HEK293 (cell line): ENCODE results near the gene CACNA1G.

ENCODE experiments used
- OSR2 ChIP-seq: fragments of 450-650 bp; formaldehyde crosslinking; IDR thresholded peaks from 2 replicates; pipeline ENCODE4 v1.5.1; 2016; ENCODE audit warnings: missing biosample characterization, missing genetic modification characterization
- YY2 ChIP-seq: fragments of 450-650 bp; formaldehyde crosslinking; IDR thresholded peaks from 2 replicates; pipeline ENCODE4 v1.5.1; 2016; ENCODE audit warnings: missing biosample characterization, missing genetic modification characterization
- ZFP41 ChIP-seq: fragments of 450-650 bp; formaldehyde crosslinking; IDR thresholded peaks from 2 replicates; pipeline ENCODE4 v1.5.1; 2016; ENCODE audit warnings: missing biosample characterization, missing genetic modification characterization, borderline replicate concordance
- ZNF221 ChIP-seq: fragments of 450-650 bp; formaldehyde crosslinking; IDR thresholded peaks from 2 replicates; pipeline ENCODE4 v1.5.1; 2017; ENCODE audit warnings: missing biosample characterization, missing genetic modification characterization, borderline replicate concordance
- ZNF239 ChIP-seq: fragments of 450-650 bp; formaldehyde crosslinking; IDR thresholded peaks from 2 replicates; pipeline ENCODE4 v1.5.1; 2016; ENCODE audit warnings: missing biosample characterization, missing genetic modification characterization
- ZNF416 ChIP-seq: fragments of 450-650 bp; formaldehyde crosslinking; IDR thresholded peaks from 2 replicates; pipeline ENCODE4 v1.5.1; 2016; ENCODE audit warnings: missing biosample characterization, missing genetic modification characterization
- ZNF521 ChIP-seq: fragments of 450-650 bp; formaldehyde crosslinking; IDR thresholded peaks from 2 replicates; pipeline ENCODE4 v1.5.1; 2017; ENCODE audit warnings: missing biosample characterization, mild to moderate bottlenecking, missing genetic modification characterization
- ZNF830 ChIP-seq: fragments of 450-650 bp; IDR thresholded peaks from 2 replicates; pipeline ENCODE4 v1.5.0; 2018; ENCODE audit warnings: missing biosample characterization, missing genetic modification characterization, low read depth, mild to moderate bottlenecking, moderate library complexity
- TF ChIP-seq, protein P1 (sequence below): fragments of 450-650 bp; formaldehyde crosslinking; IDR thresholded peaks from 2 replicates; pipeline ENCODE4 v1.5.1; 2016; ENCODE audit warnings: missing biosample characterization, missing genetic modification characterization
- TF ChIP-seq, protein P2 (sequence below): fragments of 450-650 bp; formaldehyde crosslinking; IDR thresholded peaks from 2 replicates; pipeline ENCODE4 v1.5.1; 2016; ENCODE audit warnings: missing biosample characterization, missing genetic modification characterization
- TF ChIP-seq, protein P3 (sequence below): fragments of 450-650 bp; formaldehyde crosslinking; IDR thresholded peaks from 2 replicates; pipeline ENCODE4 v1.5.1; 2016; ENCODE audit warnings: missing biosample characterization, missing genetic modification characterization
- TF ChIP-seq, protein P4 (sequence below): fragments of 450-650 bp; formaldehyde crosslinking; conservative IDR thresholded peaks from 2 replicates; pipeline ENCODE4 v1.5.1; 2016; ENCODE audit warnings: low read depth, missing biosample characterization, missing genetic modification characterization

DNA sequence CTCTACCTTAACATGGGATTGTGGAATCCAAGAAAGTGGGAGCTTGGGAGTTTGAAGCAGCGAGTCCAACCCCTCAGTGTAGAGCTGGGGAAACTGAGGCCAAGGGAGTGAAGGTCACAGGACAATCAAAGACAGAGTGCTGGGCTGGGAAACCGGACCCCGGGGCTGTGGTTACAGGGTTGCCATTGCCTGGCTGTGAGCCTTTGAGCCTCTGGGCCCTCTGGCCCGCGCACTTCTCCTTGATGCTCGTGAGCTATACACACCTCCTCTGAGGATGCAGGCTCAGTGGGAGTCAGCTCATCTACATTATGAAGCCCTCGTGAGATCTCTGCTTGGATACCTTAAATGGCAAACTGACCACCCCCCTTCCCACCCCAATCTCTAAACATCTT, 76.3 kb downstream of the CACNA1G start:
- TF ChIP-seq YY2 (tag by site-specific recombination), result no peak
- TF ChIP-seq OSR2 (tag by site-specific recombination), result no peak
- TF ChIP-seq ZNF239 (tag by site-specific recombination), result no peak
- TF ChIP-seq, protein P1, sequence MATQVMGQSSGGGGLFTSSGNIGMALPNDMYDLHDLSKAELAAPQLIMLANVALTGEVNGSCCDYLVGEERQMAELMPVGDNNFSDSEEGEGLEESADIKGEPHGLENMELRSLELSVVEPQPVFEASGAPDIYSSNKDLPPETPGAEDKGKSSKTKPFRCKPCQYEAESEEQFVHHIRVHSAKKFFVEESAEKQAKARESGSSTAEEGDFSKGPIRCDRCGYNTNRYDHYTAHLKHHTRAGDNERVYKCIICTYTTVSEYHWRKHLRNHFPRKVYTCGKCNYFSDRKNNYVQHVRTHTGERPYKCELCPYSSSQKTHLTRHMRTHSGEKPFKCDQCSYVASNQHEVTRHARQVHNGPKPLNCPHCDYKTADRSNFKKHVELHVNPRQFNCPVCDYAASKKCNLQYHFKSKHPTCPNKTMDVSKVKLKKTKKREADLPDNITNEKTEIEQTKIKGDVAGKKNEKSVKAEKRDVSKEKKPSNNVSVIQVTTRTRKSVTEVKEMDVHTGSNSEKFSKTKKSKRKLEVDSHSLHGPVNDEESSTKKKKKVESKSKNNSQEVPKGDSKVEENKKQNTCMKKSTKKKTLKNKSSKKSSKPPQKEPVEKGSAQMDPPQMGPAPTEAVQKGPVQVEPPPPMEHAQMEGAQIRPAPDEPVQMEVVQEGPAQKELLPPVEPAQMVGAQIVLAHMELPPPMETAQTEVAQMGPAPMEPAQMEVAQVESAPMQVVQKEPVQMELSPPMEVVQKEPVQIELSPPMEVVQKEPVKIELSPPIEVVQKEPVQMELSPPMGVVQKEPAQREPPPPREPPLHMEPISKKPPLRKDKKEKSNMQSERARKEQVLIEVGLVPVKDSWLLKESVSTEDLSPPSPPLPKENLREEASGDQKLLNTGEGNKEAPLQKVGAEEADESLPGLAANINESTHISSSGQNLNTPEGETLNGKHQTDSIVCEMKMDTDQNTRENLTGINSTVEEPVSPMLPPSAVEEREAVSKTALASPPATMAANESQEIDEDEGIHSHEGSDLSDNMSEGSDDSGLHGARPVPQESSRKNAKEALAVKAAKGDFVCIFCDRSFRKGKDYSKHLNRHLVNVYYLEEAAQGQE (tag by site-specific recombination), result no peak
- TF ChIP-seq, protein P2, sequence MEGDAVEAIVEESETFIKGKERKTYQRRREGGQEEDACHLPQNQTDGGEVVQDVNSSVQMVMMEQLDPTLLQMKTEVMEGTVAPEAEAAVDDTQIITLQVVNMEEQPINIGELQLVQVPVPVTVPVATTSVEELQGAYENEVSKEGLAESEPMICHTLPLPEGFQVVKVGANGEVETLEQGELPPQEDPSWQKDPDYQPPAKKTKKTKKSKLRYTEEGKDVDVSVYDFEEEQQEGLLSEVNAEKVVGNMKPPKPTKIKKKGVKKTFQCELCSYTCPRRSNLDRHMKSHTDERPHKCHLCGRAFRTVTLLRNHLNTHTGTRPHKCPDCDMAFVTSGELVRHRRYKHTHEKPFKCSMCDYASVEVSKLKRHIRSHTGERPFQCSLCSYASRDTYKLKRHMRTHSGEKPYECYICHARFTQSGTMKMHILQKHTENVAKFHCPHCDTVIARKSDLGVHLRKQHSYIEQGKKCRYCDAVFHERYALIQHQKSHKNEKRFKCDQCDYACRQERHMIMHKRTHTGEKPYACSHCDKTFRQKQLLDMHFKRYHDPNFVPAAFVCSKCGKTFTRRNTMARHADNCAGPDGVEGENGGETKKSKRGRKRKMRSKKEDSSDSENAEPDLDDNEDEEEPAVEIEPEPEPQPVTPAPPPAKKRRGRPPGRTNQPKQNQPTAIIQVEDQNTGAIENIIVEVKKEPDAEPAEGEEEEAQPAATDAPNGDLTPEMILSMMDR (tag by site-specific recombination), result no peak
- TF ChIP-seq ZNF416 (tag by site-specific recombination), result no peak
- TF ChIP-seq, protein P3, sequence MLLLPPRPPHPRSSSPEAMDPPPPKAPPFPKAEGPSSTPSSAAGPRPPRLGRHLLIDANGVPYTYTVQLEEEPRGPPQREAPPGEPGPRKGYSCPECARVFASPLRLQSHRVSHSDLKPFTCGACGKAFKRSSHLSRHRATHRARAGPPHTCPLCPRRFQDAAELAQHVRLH (tag by site-specific recombination), result no peak
- no peak for TF ChIP-seq ZNF830 (tag by site-specific recombination)
- no peak for TF ChIP-seq ZNF221
- TF ChIP-seq ZFP41, result no peak
- TF ChIP-seq, protein P4, sequence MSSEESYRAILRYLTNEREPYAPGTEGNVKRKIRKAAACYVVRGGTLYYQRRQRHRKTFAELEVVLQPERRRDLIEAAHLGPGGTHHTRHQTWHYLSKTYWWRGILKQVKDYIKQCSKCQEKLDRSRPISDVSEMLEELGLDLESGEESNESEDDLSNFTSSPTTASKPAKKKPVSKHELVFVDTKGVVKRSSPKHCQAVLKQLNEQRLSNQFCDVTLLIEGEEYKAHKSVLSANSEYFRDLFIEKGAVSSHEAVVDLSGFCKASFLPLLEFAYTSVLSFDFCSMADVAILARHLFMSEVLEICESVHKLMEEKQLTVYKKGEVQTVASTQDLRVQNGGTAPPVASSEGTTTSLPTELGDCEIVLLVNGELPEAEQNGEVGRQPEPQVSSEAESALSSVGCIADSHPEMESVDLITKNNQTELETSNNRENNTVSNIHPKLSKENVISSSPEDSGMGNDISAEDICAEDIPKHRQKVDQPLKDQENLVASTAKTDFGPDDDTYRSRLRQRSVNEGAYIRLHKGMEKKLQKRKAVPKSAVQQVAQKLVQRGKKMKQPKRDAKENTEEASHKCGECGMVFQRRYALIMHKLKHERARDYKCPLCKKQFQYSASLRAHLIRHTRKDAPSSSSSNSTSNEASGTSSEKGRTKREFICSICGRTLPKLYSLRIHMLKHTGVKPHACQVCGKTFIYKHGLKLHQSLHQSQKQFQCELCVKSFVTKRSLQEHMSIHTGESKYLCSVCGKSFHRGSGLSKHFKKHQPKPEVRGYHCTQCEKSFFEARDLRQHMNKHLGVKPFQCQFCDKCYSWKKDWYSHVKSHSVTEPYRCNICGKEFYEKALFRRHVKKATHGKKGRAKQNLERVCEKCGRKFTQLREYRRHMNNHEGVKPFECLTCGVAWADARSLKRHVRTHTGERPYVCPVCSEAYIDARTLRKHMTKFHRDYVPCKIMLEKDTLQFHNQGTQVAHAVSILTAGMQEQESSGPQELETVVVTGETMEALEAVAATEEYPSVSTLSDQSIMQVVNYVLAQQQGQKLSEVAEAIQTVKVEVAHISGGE (tag by site-specific recombination), result no peak
- TF ChIP-seq ZNF521 (tag by site-specific recombination), result no peak
